HG02852 (cell line): Measurements from ENCODE around the gene PARVB.

Experiments used
- ATAC-seq: cut with Tn5 transposase; IDR thresholded peaks from one replicate; pipeline ENCODE4 v1.9.1; 2021; ENCODE audit warnings: mild to moderate bottlenecking, moderate library complexity; ENCODE audit not compliant: unreplicated experiment

Gene PARVB

GRCh38 chr22:44153710-44154109, 129.6 kb downstream of the PARVB start:
- no peak for ATAC-seq

- ATAC-seq = no peak
These were observed 130.4 kb downstream of the PARVB start for GRCh38 chr22:44154436-44154942.

- no peak for ATAC-seq
These were observed 131.0 kb downstream of the PARVB start for GRCh38 chr22:44155115-44155514.

- ATAC-seq = no peak
These were observed 134.0 kb downstream of the PARVB start for GRCh38 chr22:44157916-44158618.

GRCh38 chr22:44158816-44159215, 134.7 kb downstream of the PARVB start:
- no peak for ATAC-seq

GRCh38 chr22:44159221-44159620, 135.1 kb downstream of the PARVB start:
- ATAC-seq = no peak

GRCh38 chr22:44159811-44160210, 135.7 kb downstream of the PARVB start:
- ATAC-seq = no peak

GRCh38 chr22:44160421-44160820, 136.3 kb downstream of the PARVB start:
- no peak for ATAC-seq

GRCh38 chr22:44161673-44162072, 137.6 kb downstream of the PARVB start:
- ATAC-seq = no peak

- ATAC-seq = no peak
These were observed 138.9 kb downstream of the PARVB start for GRCh38 chr22:44162960-44163359.

- no peak for ATAC-seq
These were observed 139.4 kb downstream of the PARVB start for GRCh38 chr22:44163536-44163935.

- no peak for ATAC-seq
These were observed 139.9 kb downstream of the PARVB start for GRCh38 chr22:44164031-44164430.

- ATAC-seq = no peak
These were observed 141.3 kb downstream of the PARVB start for GRCh38 chr22:44165286-44165874.

GRCh38 chr22:44166498-44167276, 142.6 kb downstream of the PARVB start:
- no peak for ATAC-seq

- ATAC-seq = no peak
These were observed 143.4 kb downstream of the PARVB start for GRCh38 chr22:44167501-44167900.

- no peak for ATAC-seq
These were observed 144.1 kb downstream of the PARVB start for GRCh38 chr22:44168206-44168605.

- ATAC-seq = no peak
These were observed 146.4 kb downstream of the PARVB start for GRCh38 chr22:44170470-44170869.

- no peak for ATAC-seq
These were observed 147.5 kb downstream of the PARVB start for GRCh38 chr22:44171561-44171960.

- ATAC-seq = peak; percentile 65
These were observed 148.4 kb downstream of the PARVB start for GRCh38 chr22:44172370-44173108.

- ATAC-seq = no peak
These were observed 149.1 kb downstream of the PARVB start for GRCh38 chr22:44173154-44173553.

- no peak for ATAC-seq
These were observed 151.6 kb downstream of the PARVB start for GRCh38 chr22:44175676-44176075.
